Subcutaneous adipose tissue (tissue), 4 donors: ENCODE measurements around the gene MYO1A. TPM values are rescaled to one million over a fixed set of nuclear protein-coding genes. Genes with fewer than 3 reads are reported as not detected.

Source experiments
- CTCF ChIP-seq: fragments of 450-650 bp; IDR thresholded peaks from one replicate; pipeline ENCODE4 v1.5.1; 2016; ENCODE audit warnings: low read depth, mild to moderate bottlenecking, control low read depth, antibody characterized with exemption, moderate library complexity
- total RNA-seq, 4 donors: library from RNA; depleted of rRNA; stranded (reverse); fragments of >200 nt; gene quantifications; one replicate each; pipeline ENCODE4 v1.1.0, GENCODE V29; 2016

The MYO1A gene
- total RNA-seq, 4 donors from 2014 or later: 0.33 to 1.1 (median 0.51) TPM; not detected in 1

- TF ChIP-seq CTCF: no peak
Observed at GRCh38 chr12:57012600-57013465, 37.1 kb downstream of the MYO1A start.

- no peak for TF ChIP-seq CTCF
Observed at GRCh38 chr12:57011438-57012424, 38.2 kb downstream of the MYO1A start.

GRCh38 chr12:57010627-57011247, 39.2 kb downstream of the MYO1A start:
- TF ChIP-seq CTCF: no peak

- no peak for TF ChIP-seq CTCF
Observed at GRCh38 chr12:57009949-57010626, 39.8 kb downstream of the MYO1A start.

GRCh38 chr12:57008178-57008577, 41.8 kb downstream of the MYO1A start:
- TF ChIP-seq CTCF: no peak

- no peak for TF ChIP-seq CTCF
Observed at GRCh38 chr12:57006809-57007475, 43.0 kb downstream of the MYO1A start.
